Stimulated activated CD4-positive, alpha-beta T cell treated with anti-CD3 and anti-CD28 coated beads, TNF-alpha, amount 100 ng/mL, for 48 hours (primary cell): ENCODE results near the gene C6orf141.
"Not testable (repeated sequence)": the region's sequence is repeated elsewhere in the genome, so short reads cannot be mapped to it uniquely, and the experiment has no call there.

ENCODE experiments used
- DNase-seq, 3 donors: peaks; one replicate each; pipeline ENCODE4 v3.0.0-alpha.2; 2020; ENCODE audit warnings: low read depth in 3 of 3

The C6orf141 gene

DNA sequence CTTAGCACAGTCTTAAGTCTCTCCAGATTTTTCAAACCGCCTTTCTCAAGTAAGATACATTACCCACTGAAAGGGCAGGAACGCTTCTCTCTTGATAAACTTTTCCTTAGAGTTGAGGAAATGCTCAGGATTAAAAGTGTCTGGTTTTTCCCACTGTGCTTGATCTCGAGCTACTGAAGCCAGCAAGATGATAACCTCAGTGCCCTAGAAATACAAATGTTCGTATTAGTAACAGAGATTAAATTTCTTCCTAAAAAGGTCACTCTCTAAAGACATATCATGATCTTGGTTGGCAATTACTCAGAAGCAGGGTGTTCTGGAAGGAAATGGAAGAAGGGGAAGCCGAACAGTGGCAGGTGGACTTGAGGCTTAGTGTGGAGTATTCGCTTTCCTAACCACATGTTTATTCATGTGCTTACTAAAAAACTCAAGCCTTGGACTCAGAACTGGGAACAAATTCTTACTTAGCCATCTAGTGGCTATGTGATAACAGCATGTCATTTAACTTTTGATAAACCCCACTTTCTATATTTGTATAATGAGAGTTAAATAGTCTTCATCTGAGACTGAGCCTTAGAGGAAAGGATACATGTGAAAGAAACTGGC, 20.1 kb downstream of the C6orf141 start:
- no peak for DNase-seq

GRCh38 chr6:49576618-49577017, 26.1 kb downstream of the C6orf141 start:
- DNase-seq, result no peak

GRCh38 chr6:49579649-49580048, 29.2 kb downstream of the C6orf141 start:
- no peak for DNase-seq

DNA sequence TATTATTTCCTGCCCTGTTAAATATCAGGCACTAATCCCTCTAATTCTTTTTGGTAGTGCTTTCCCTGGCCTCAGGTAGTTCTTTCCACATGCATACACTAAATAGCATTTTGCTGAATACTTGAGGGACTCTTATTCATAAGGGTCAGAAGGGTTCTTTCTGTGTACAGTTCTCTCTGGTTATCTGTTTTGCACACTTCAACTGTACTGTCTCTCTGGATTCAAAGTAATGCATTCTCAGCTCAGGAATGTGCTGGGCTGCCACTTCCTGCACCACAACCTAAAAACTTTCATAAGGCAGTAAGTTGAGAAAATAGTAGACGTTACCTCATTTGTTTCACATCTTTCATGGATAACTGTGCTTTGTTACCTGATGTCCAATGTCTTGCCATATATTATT, 32.1 kb downstream of the C6orf141 start:
- no peak for DNase-seq

DNA sequence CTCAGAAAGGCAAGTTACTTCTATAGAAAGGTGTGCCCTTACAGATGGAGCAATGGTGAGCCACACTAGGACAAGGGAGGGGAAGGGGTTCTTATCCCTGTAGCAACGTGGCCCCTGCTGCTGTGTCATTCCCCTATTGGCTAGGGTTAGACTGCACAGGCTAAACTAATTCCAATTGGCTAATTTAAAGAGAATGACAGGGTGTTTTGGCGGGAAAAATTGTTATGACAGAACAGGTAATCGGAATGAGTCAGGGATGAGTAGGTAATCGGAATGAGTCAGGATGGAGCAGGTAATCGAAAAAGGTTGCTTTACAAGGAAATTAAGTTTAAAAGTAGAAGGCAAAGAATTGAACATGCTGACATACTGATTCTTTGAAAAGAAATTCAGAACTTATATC, 36.8 kb downstream of the C6orf141 start:
- DNase-seq, result not testable (repeated sequence)
